Measurements from ENCODE around the gene HSPBP1. TPM values are rescaled to one million over a fixed set of nuclear protein-coding genes. Genes with fewer than 3 reads are reported as not detected.

Gene HSPBP1
- total and polyA plus RNA-seq, 2 donors (not counting 3 experiments of a cell fraction or from before 2014, with no cell fraction given), result 30.4 to 47.5 TPM

GRCh38 chr19:55253842-55254624 lies 25.9 kb downstream of the HSPBP1 start:
- Histone ChIP-seq H4K20me1 (replicated peaks; ENCODE audit: control insufficient read depth, extremely low read depth, insufficient read depth, low read length) (no peaks in the 10 kb centered on the region), H3K9me3 (replicated peaks; ENCODE audit: control insufficient read depth, insufficient read depth, low read length) (no peaks in the 10 kb centered on the region), H3K4me1 (ENCODE audit: control insufficient read depth, extremely low read depth, insufficient read depth, low read length) (peaks cover 59% of the 10 kb centered on the region), H3K9ac (replicated peaks; ENCODE audit: extremely low read depth, insufficient read depth, low read length) (no peak overlapping the region), H3K4me2 (ENCODE audit: insufficient read depth, low read length) (peak overlapping the region; percentile 67), H3K27me3 (ENCODE audit: control insufficient read depth in 2 of 2, insufficient read depth in 2 of 2, low read length in 2 of 2) (no peaks in the 10 kb centered on the region), H3K9me1 (replicated peaks; ENCODE audit: control insufficient read depth, extremely low read depth, insufficient read depth, low read length) (no peaks in the 10 kb centered on the region), H3K27ac (ENCODE audit: insufficient read depth, low read depth, low read length) (peak overlapping the region; percentile 28), H3K4me3 (replicated peaks in 1 of 3; ENCODE audit: insufficient read depth in 1 of 3, low read depth in 1 of 3, low read length in 3 of 3) (peak overlapping the region in 1 of 3 experiments; percentile 37), H3K36me3 (ENCODE audit: control insufficient read depth in 2 of 2, extremely low read depth in 1 of 2, insufficient read depth in 2 of 2, low read length in 2 of 2) (no peaks in the 10 kb centered on the region), H3K79me2 (ENCODE audit: control insufficient read depth, insufficient read depth, low read length) (peaks cover 91% of the 10 kb centered on the region), H2AFZ (ENCODE audit: low read depth, low read length) (no peak overlapping the region)
- no peak for TF ChIP-seq POLR2AphosphoS5 (IDR thresholded peaks at IDR 0.05; ENCODE audit: insufficient read depth, low read depth, low read length)
- no peak for TF ChIP-seq GATA2 (IDR thresholded peaks at IDR 0.05; ENCODE audit: insufficient read depth, insufficient read length, low read depth, low read length)
- TF ChIP-seq MAX (IDR thresholded peaks at IDR 0.05; ENCODE audit: insufficient read depth, insufficient read length), result no peak
- TF ChIP-seq FOS (IDR thresholded peaks at IDR 0.05; ENCODE audit: borderline replicate concordance, insufficient read depth, low read length), result no peak
- TF ChIP-seq JUN (IDR thresholded peaks at IDR 0.05; ENCODE audit: borderline replicate concordance, insufficient read depth, insufficient read length, low read depth), result no peak
- TF ChIP-seq POLR2A (IDR thresholded peaks at IDR 0.05; ENCODE audit: low read depth, low read length), result no peak
- DNase-seq (ENCODE audit: low read depth, low spot score), result peak; percentile 25
- CTCF ChIA-PET, result interaction anchor here (0.9 to 1.5 kb wide), 6 partner anchors 26 to 113 kb away, joined by 3 to 5 read pairs (median 4); partner anchors contain the start of gene HSPBP1
- dilution Hi-C loops (cut with MboI; ENCODE audit: extremely low pct_ligation_motif_present, low sequenced_read_pairs), result no loop called here
- peak; percentile 87 for FAIRE-seq
- no TSS peak for BruUV-seq (replicated peaks)
- intact Hi-C loops (cut with micrococcal nuclease), result loop anchor here (10.0 kb wide), 1 partner anchor 351 kb away; the partner anchor contains the start of genes ZNF524 and ZNF865
- POLR2A ChIA-PET, result no interaction called here
